DMS153 treated with DMSO at 0.1 percent for 48 hours (cell line): ENCODE results near the gene ULBP2.
"Not testable (repeated sequence)": the region's sequence is repeated elsewhere in the genome, so short reads cannot be mapped to it uniquely, and the experiment has no call there.

Experiments used
- DNase-seq: peaks from one replicate; lab custom pipeline; 2025; ENCODE audit not compliant: unreplicated experiment; lab: John Stamatoyannopoulos, UW

The ULBP2 gene

DNA sequence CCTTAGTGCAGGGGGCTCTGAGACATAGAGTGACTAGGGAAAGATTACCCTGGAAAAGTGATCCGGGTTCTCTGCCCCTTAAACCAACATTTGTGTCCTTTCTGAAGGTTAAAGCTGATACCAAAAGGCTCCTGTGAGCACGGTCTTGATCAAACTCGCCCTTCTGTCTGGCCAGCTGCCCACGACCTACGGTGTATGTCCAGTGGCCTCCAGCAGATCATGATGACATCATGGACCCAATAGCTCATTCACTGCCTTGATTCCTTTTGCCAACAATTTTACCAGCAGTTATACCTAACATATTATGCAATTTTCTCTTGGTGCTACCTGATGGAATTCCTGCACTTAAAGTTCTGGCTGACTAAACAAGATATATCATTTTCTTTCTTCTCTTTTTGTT, 6.8 kb downstream of the ULBP2 start:
- DNase-seq = no peak

DNA sequence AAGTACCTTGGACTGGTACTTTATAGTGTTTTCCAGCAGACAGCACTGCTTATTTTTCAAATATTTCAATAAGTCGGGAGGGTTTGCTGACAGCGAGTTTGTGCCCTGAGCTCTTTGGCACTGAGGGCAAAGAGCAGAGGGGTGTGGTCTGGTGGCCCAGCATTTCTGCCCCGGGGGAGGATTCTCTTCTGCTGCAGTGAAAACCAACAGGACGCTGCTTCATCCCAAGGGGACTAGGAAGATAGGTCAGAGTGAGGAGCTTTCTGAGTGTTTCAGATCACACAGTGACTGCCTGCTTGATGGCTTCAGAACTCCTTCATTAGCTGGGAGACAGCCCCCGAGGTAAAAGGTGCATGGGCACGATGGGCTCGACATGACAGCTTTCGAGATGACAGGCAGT, 8.6 kb downstream of the ULBP2 start:
- no peak for DNase-seq

DNA sequence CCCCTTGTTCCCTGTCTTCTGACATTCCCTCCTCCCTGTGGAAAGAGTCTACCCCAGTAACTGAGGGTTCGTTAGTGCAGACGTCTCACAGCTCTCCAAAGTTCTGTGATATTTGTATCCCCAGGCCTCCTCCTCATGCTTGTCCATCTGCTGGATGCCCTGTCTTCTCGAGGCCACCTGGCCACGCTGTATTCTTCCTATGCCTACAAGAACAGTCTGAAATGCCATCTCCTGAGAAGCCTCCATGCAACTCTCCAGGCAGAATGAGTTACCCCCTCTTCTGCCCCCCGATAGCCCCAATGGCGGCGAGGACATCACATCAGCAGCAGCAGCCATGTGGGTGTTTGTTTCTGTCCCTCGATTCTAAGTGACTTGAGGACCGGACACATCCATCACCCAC, 9.3 kb downstream of the ULBP2 start:
- DNase-seq = no peak

DNA sequence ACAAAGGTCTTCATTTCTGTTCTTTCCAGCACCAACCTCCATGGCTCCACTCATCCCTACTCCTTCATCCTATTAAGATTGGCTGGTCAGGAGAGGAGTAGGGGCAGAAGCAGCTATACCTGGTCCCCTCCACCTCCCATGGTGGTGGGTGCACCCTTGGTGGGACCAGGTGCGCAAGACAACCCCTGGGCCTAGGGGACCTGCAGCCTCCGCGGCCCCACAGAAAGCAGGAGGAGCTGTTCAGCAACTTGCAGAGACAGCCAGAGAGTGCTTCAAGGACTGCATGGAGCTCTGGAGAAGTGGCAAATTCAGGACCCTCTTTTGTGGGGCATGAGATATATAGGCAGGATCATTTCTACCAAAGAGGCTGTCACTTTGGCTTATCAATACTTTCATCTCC, 9.8 kb downstream of the ULBP2 start:
- no peak for DNase-seq

DNA sequence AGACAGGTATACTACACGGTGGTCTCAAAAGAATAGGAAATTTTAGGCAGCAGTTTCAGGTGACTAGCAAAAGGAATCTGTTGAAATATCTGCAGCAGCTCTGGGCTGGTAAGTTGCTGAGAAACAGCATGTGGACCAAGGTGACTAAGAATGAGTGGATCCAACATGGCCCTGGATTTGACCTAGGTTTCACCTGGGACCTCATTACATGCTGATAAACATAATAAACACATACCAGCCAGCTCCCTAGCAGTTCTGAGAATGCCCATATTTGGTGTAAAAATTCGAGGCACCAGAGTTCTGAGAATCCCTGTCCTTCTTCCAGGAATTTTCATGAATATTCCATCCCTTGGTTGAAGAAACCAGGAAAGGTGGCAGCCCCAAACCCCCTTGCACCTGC, 11.6 kb downstream of the ULBP2 start:
- DNase-seq = not testable (repeated sequence)

DNA sequence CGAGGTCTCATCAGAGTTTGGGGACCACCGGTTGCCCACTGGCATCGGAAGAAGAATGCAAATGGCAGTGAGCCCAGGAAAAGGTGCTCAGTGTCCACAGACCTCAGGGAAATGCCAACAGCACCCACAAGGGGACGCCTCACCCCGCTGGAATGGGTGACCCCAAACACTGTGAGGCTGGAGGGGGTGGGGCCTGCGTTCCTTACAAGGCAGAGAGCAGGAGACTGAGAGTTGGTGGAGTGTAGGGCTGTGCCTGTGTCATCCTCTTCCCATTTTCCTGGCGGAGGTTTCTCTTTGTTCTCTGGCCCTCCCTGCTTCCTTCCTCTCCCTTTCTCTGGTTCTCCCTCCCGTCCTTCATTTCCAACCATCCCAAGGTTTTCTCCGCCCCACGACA, 12.1 kb downstream of the ULBP2 start:
- DNase-seq = not testable (repeated sequence)

DNA sequence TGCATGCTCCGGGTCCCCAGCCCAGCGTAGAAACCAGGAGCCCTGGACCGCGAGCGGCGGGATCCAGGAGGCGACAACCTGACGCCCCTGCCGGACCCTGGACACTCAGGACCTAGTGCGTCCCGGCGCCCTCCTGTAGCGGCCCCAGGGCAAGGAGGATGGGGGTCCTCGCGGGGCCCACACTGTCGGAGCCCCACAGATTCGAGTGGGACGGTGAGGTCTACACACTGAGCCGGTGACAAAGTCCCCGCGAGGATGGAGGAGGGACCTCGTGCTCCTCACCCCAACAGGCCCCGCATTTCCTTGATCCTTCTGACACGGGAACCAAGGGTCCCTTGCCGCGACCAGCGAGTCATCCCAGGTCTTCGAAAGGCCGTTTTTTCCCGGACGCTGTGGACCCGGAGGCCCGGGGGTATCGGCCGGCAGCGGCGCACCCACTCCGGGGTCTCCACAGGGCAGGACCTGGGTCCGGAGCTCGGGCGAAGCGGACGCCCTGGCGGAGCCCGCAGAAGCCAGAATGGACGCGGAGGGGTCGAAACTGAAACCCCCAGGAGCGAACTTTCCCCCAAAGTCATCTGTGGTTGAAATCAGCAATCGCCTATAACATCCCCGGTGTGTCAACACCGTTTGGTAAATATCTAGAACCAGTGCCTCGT, 12.6 kb downstream of the ULBP2 start:
- DNase-seq = not testable (repeated sequence)

DNA sequence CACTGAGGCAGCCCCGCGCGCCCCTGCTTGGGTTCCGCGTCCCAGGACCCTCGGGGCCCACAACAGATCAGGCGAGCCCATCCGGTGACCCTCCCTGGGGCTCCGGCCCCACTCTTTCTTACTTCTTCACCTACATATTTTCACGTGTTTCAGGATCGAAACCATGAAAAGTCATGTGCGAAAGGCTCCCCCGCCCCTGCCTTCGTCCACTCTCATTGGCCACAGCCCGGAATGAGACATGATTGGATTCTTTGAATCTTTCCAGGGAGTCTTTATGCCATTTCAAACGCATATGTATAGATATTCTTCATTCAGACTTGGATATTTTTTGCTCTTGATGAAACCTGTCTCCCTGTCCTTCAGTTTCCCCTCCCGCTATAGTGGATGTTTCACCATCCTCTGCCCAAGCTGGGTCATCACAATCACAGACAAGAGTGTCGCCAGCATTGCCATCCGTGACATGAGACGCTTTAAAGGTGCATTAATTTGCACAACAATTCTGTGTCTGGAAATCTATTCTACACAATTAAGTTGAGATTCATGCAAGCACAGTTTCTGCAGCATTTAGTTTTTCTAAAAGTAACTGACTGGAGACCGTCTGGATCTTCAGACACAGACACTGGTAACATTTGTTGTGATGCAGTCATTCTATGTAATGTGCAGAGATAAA, 13.3 kb downstream of the ULBP2 start:
- DNase-seq = not testable (repeated sequence)

DNA sequence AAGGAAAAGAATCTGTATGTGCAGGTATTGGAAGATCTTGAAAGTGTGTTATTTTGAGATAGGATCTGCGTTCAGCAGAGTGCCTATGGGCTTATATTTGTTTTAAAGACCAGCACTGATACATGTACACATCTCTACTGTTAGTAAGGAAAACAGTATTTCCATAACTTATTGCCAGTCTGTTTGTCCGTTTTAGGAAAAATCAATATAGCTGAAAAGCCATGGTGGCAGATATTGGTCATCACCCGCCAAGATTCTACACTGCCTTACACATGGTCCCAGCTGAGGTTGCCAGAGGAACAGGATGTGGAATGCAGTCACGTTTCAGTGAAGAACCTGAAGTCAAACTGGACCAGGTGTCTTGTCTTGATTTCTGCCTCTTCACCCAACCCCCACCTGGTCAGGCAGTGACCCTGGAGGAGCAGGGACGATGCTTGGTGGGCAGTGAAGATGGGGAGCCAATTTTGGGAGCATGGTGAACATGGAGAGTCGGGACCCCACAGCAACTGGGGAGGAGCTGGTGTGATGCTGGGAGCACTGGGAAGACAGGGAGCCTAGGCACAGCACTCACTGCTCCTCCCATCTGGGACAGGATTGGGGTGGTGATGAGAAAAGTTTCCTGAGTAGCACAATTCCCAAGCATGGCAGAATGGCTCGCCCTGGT, 14.0 kb downstream of the ULBP2 start:
- not testable (repeated sequence) for DNase-seq

DNA sequence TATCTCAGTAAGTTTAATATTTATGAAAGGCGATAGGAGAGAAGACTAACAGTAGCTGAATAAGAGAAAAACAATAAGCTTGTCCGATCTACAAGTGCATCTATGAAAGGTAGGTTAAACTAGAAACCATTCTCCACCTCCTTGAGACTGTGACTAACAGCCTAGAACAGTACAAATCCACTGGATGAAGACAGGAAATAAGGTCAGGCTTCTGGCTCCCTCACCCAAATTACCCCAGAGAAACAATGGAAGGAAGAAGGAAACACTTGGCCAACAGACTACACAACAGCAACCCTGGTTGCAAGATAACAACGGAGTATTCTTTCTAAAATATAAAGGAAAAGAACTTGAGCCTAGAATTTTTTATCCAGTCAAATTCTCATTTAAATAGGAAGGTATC, 16.3 kb downstream of the ULBP2 start:
- DNase-seq = not testable (repeated sequence)

DNA sequence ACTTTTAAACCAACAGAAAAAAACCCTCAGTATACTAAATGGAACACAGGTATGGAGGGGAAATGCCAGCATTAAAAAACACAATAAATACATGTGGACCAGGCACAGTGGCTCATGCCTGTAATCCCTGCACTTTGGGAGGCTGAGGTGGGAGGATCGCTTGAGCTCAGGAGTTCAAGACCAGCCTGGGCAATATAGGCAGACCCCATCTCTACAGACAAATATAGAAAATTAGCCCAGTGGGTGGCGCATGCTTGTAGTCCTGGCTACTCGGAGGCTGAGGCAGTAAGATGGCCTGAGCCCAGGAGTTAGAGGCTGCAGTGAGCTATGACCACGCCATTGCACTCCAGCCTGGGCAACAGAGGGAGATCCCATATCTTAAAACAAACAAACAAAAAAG, 18.0 kb downstream of the ULBP2 start:
- not testable (repeated sequence) for DNase-seq

DNA sequence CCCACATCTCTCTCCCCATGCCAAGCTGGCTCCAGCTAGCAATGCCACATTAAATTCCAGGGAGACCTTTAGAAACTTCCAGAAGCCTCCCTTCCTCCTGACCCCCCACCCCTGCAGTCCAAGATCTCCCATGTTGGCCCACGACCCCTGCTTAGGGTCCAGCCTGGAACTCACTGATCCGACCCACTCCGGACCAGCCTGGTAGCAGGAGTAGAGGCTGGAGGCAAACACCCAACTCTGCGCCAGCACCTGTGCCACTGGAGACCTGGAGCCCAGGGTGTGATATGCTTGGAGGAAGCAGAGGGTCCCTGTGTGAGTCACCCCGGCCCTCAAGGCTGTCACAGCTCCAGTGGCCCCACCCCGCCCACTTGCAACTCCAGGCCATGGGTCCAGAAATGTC, 18.7 kb downstream of the ULBP2 start:
- DNase-seq = no peak

DNA sequence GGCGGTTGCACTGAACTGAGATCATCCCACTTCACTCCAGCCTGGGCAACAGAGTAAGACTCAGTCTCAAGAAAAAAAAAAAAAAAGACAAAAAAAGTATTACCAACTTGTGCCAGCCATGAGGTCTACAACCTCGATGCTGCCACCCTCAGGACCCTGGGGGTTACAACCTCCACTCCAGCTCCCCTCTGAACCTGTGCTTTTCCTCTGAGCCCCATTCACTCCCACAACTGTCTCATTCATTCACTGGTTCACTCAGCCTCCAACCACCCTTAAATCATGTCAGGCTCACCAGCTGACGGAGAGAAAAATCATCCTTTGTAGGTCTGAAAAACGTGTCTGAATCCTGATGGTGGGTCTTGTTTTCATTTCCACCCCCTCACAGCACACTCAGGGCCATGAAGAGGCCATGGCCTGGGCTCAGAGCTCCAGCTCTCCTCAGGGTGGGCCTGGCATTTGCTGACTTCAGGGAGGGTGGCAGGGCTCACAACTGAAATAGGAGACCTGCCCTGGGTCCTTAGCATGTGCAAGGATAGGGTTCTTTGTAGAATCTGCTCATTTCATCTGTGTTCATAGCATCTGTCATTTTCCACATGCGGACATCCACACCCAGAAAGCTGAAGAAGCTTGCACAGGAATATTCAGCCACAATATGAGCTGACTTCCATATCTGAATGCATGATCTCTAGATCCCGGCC, 20.1 kb downstream of the ULBP2 start:
- DNase-seq = no peak

DNA sequence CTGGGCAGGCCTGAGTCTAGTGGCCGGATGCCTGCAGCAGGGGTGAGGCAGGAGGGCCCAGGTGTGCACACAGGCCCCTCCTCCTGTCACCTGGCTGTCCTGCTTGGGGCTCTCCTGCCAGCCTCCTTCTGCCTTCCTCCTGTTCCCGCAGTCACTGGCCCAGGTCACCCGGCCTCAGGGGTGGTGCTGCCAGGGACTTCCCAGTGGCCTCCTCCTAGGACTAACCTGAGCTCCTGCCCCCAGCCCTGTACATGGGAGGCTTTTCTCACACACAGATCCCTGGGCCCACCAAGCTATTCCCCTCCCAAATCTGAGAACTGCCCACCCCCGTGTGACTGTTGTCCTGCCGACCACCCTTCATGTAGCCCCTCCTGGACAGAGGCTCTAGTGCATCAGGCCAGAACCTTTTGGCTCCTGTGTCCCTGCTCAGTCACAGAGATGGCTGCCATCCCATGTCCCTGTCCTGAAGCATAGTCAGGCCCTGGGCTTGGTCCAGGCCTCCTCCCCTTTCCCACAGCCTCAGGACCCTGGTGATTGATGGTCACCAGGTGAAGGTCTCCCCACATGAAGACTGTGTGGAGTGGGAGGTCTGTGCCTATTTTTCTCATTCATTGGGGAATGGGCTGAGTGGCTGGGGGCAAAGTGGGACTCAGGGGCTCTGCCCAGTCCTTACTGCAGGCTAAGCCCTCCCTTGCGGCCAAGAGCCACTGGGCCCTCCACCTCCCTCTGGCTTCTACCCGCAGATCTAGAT, 20.8 kb downstream of the ULBP2 start:
- DNase-seq = no peak

DNA sequence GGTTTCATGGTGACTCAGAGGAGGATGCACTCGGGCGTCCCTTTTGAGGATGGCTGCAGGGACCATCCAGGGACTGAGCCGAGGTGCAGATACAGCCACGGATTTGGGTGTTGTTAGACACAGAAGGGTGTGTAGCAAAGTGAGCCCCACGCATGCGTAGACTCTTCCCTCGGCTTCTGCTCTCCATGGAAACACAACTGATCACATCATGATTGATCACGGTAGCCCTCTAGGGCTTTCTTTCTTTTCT, 21.3 kb downstream of the ULBP2 start:
- no peak for DNase-seq

DNA sequence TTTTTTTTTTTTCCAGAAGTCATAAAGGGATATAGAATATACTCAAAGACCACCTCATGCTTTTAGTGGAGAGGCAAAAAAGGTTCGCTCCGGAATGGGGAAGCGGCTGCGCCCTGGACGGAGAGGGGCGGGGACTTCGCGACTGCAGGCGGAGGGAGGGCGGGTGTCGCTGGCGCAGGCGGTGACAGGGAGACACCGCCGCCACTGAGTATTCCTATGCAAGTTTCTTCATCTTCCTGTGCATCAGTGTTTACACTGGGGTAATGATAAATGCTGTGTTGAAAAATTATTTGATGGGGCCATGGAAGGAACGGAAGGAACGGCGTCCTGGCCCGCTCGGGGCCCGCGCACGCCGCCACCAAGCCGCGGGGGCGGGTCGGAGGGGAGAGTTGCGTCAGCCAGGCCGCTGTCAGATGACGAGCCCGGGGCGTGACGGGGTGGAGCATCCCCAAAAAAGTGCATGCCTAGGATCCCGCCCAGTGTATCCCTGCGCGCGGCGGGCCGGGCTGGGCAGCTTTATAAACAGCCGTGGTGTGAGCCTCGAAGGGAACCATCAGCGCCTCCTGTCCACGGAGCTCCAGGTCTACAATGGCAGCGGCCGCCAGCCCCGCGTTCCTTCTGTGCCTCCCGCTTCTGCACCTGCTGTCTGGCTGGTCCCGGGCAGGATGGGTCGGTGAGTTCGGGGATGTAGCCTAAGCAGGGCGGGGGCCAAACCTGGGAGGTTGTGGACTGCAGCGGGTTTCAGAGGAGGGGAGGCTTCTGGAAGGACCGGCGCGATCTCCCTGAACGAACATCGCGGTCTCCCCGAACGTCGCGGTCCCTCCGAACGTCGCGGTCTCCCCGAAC, 21.9 kb downstream of the ULBP2 start, which contains the start of gene ULBP1:
TSS of gene ULBP1 (plus strand) at position 482 of the 846 bp plus-strand sequence. CDS start at position 589, 107 bp downstream.
- DNase-seq = peak; percentile 70

DNA sequence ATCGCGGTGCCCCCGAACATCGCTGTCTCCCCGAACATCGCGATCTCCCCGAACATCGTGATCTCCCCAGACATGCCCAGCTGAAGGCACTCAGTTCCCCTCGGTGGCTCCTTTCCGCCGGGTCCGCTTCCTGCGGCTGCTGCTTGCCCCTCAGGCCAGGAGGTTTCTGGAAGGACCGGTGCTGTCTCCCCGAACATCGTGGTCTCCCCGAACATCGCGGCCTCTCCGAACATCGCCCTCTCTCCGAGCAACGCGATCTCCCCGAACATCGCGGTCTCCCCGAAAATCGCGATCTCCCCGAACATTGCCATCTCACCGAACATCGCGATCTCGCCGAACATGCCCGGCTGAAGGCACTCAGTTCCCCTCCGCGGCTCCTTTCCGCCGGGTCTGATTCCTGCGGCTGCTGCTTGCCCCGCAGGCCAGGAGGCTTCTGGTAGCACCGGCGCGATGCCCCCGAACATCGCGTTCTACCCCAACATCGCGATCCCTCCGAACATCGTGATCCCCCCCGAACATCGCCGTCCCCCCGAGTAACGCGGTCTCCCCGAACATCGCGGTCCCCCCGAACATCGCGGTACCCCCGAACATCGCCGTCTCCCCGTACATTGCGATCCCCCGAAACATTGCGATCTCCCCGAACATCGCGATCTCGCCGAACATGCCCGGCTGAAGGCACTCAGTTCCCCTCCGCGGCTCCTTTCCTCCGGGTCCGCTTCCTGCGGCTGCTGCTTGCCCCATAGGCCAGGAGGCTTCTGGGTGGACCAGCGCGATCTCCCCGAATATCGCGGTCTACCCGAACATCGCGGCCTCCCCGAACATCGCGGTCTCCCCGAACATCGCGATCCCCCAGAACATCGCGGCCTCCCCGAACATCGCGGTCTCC, 22.7 kb downstream of the ULBP2 start:
- no peak for DNase-seq

DNA sequence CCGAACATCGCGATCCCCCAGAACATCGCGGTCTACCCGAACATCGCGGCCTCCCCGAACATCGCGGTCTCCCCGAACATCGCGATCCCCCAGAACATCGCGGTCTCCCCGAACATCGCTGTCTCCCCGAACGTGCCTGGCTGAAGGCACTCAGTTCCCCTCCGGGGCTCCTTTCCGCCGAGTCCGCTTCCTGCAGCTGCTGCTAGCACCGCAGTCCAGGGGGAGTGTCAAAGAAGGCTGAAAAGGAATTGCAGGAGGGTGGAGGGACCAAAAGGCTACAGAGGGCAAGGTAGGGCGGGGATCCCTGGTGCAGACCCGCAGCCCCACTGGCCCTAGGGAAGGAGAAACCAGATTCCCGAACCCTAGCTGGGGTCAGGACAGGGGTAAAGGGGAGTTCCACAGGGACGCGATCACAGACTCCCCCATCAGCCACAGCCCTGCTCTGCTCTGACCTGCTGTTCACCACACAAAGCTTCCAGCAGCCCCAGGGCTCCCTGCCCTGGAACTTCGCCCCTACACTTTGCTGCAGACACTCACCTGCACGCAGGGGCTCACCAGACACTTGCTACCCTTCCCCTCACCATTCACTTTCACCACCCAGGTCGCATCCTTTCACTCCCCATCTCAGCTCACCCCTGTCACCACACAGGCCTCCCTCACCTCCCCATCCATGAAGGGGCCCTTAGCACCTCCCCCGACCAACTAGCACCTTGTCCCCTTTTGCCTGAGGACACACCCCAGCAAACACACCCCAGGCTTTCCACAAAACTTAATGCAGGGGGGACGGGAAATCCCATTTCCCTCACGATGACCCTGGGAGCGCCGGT, 23.6 kb downstream of the ULBP2 start:
- DNase-seq = no peak
